Renal cortical epithelial cell (primary cell): Measurements from ENCODE around the gene RDH13. TPM values are rescaled to one million over a fixed set of nuclear protein-coding genes. Genes with fewer than 3 reads are reported as not detected.
"Not testable (repeated sequence)": the region's sequence is repeated elsewhere in the genome, so short reads cannot be mapped to it uniquely, and the experiment has no call there.

ENCODE experiments used
- DNase-seq: peaks from one replicate; pipeline ENCODE4 v3.0.0-alpha.2; 2011; ENCODE audit warnings: low read depth
- total RNA-seq: library from RNA; depleted of rRNA; stranded (reverse); fragments of >200 nt; gene quantifications from 2 replicates; pipeline ENCODE4 v1.2.3, GENCODE V29; 2014

Gene RDH13
- total RNA-seq: 19.9 and 22.2 TPM in 2 replicates

- DNase-seq: peak; percentile 93
Measured at GRCh38 chr19:55062735-55063491, at the start of gene RDH13. Gene RDH13 (minus strand): TSS chr19:55063148. CDS start chr19:55063032, 116 bp downstream.

GRCh38 chr19:55112246-55112776 lies 49.4 kb upstream of the RDH13 start:
- DNase-seq: no peak

- DNase-seq: no peak
Measured at GRCh38 chr19:55111238-55111831, 48.4 kb upstream of the RDH13 start.

- DNase-seq: no peak
Measured at GRCh38 chr19:55109527-55110291, 46.8 kb upstream of the RDH13 start.

- DNase-seq: not testable (repeated sequence)
Measured at GRCh38 chr19:55107252-55107651, 44.3 kb upstream of the RDH13 start.

- DNase-seq: no peak
Measured at GRCh38 chr19:55106591-55106990, 43.6 kb upstream of the RDH13 start.

GRCh38 chr19:55105237-55105636 lies 42.3 kb upstream of the RDH13 start:
- no peak for DNase-seq

- DNase-seq: no peak
Measured at GRCh38 chr19:55103190-55103589, 40.2 kb upstream of the RDH13 start.

GRCh38 chr19:55101261-55101660 lies 38.3 kb upstream of the RDH13 start:
- no peak for DNase-seq

GRCh38 chr19:55099557-55100506 lies 36.9 kb upstream of the RDH13 start:
- no peak for DNase-seq

GRCh38 chr19:55098716-55099556 lies 36.0 kb upstream of the RDH13 start:
- DNase-seq: no peak

- DNase-seq: no peak
Measured at GRCh38 chr19:55097864-55098715, 35.1 kb upstream of the RDH13 start.

- DNase-seq: no peak
Measured at GRCh38 chr19:55096061-55096701, 33.2 kb upstream of the RDH13 start.

GRCh38 chr19:55095260-55096060 lies 32.5 kb upstream of the RDH13 start:
- DNase-seq: no peak

- DNase-seq: no peak
Measured at GRCh38 chr19:55094456-55095259, 31.7 kb upstream of the RDH13 start.

- no peak for DNase-seq
Measured at GRCh38 chr19:55092423-55093318, 29.7 kb upstream of the RDH13 start.
